BLaER1 (cell line): ENCODE data around the gene PCDHB9.
"Not testable (repeated sequence)": the region's sequence is repeated elsewhere in the genome, so short reads cannot be mapped to it uniquely, and the experiment has no call there.

Source experiments
- H3K27ac ChIP-seq: shearing (Covaris generic); formaldehyde crosslinking; 2 replicates; pipeline ENCODE4 v1.8.1; 2022
- H3K27me3 ChIP-seq: shearing (Covaris generic); formaldehyde crosslinking; 2 replicates; pipeline ENCODE4 v1.8.1; 2022
- H3K36me3 ChIP-seq: shearing (Covaris generic); formaldehyde crosslinking; 2 replicates; pipeline ENCODE4 v1.8.1; 2022
- H3K4me1 ChIP-seq: shearing (Covaris generic); formaldehyde crosslinking; 2 replicates; pipeline ENCODE4 v1.8.1; 2022
- H3K4me2 ChIP-seq: shearing (Covaris generic); formaldehyde crosslinking; 2 replicates; pipeline ENCODE4 v1.8.1; 2022
- H3K4me3 ChIP-seq: shearing (Covaris generic); formaldehyde crosslinking; 2 replicates; pipeline ENCODE4 v1.8.1; 2022
- H3K9ac ChIP-seq: shearing (Covaris generic); formaldehyde crosslinking; 2 replicates; pipeline ENCODE4 v1.8.1; 2022
- H3K9me3 ChIP-seq: shearing (Covaris generic); formaldehyde crosslinking; 2 replicates; pipeline ENCODE4 v1.8.1; 2022
- H4K20me1 ChIP-seq: shearing (Covaris generic); formaldehyde crosslinking; 2 replicates; pipeline ENCODE4 v1.8.1; 2022
- Cebpa-rat ChIP-seq: shearing (Covaris generic); IDR thresholded peaks from 2 replicates; pipeline ENCODE4 v1.8.1; 2022

Gene PCDHB9

GRCh38 chr5:141223112-141223783 lies 36.3 kb downstream of the PCDHB9 start, which contains the start of gene PCDHB14:
PCDHB14 (plus strand) TSS chr5:141223343; CDS start chr5:141223506, 163 bp downstream.
- H4K20me1 ChIP-seq, result no peaks in the 10 kb centered on the region
- H3K4me2 ChIP-seq, result peak within 1 kb of the TSS; percentile 75
- peak within 1 kb of the TSS; percentile 60 for H3K4me3 ChIP-seq
- no peak within 1 kb of the TSS; the same call in 1 of the 2 replicates for H3K27ac ChIP-seq
- H3K9ac ChIP-seq, result peak within 1 kb of the TSS; percentile 66
- no peak for TF ChIP-seq Cebpa-rat
- H3K27me3 ChIP-seq, result no peaks in the 10 kb centered on the region
- peaks cover 8% of the 10 kb centered on the region; the same call in 1 of the 2 replicates for H3K4me1 ChIP-seq
- peaks cover 42% of the 10 kb centered on the region for H3K9me3 ChIP-seq
- 0 out of 2 replicates have a peak, but pooled peaks cover 6% of the 10 kb centered on the region for H3K36me3 ChIP-seq

DNA sequence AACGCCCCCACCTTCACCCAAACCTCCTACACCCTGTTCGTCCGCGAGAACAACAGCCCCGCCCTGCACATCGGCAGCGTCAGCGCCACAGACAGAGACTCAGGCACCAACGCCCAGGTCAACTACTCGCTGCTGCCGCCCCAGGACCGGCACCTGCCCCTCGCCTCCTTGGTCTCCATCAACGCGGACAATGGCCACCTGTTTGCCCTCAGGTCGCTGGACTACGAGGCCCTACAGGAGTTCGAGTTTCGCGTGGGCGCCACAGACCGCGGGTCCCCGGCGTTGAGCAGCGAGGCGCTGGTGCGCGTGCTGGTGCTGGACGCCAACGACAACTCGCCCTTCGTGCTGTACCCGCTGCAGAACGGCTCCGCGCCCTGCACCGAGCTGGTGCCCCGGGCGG lies 37.9 kb downstream of the PCDHB9 start:
- H3K9me3 ChIP-seq, result peaks cover 32% of the 10 kb centered on the region
- not testable (repeated sequence) for H3K27ac ChIP-seq, H3K9ac ChIP-seq, H3K4me1 ChIP-seq, H4K20me1 ChIP-seq, H3K27me3 ChIP-seq, H3K4me3 ChIP-seq, H3K36me3 ChIP-seq, H3K4me2 ChIP-seq

DNA sequence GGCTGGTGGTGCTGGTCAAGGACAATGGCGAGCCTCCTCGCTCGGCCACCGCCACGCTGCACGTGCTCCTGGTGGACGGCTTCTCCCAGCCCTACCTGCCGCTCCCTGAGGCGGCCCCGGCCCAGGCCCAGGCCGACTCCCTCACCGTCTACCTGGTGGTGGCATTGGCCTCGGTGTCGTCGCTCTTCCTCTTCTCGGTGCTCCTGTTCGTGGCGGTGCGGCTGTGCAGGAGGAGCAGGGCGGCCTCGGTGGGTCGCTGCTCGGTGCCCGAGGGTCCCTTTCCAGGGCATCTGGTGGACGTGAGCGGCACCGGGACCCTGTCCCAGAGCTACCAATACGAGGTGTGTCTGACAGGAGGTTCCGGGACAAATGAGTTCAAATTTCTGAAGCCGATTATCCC lies 38.5 kb downstream of the PCDHB9 start:
- H3K9ac ChIP-seq, H3K27ac ChIP-seq: not testable (repeated sequence)
- H3K9me3 ChIP-seq, result peaks cover 36% of the 10 kb centered on the region

DNA sequence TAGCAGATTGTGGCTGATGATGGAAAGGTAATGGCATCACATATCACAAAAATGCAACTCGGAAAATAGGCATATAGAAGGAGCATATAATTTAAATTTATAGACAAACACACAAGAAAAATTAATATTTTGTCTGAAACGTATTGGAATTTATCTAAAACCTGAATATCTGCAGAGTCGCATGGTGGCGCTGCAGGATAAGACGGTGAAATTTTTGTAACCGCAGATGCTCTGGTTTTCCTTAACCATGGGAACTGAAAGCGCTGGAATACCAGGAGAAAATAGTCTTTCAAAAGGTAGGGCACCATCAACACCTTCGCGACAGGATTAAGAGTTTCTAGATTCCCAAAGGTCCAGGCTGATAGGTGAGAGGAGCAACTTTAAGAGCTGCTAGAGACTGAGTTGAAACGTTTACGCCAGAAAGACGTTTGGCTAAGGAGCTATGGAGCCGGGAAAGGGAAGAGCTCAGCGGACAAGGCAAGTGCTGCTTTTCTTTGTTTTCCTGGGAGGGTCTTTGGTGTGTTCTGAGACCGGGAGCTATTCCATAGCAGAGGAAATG lies 47.2 kb downstream of the PCDHB9 start:
- Histone ChIP-seq H3K27me3 (no peaks in the 10 kb centered on the region), H3K4me1 (no peaks in the 10 kb centered on the region), H3K27ac (no peak overlapping the region), H4K20me1 (no peaks in the 10 kb centered on the region), H3K36me3 (no peaks in the 10 kb centered on the region), H3K9me3 (peaks cover 75% of the 10 kb centered on the region), H3K4me3 (no peak overlapping the region), H3K9ac (no peak overlapping the region), H3K4me2 (no peak overlapping the region)
- TF ChIP-seq Cebpa-rat, result no peak

More for the DNA sequence above, 38.5 kb downstream of the PCDHB9 start:
- H4K20me1 ChIP-seq, H3K4me2 ChIP-seq, H3K27me3 ChIP-seq, H3K4me3 ChIP-seq, H3K36me3 ChIP-seq, H3K4me1 ChIP-seq: not testable (repeated sequence)

DNA sequence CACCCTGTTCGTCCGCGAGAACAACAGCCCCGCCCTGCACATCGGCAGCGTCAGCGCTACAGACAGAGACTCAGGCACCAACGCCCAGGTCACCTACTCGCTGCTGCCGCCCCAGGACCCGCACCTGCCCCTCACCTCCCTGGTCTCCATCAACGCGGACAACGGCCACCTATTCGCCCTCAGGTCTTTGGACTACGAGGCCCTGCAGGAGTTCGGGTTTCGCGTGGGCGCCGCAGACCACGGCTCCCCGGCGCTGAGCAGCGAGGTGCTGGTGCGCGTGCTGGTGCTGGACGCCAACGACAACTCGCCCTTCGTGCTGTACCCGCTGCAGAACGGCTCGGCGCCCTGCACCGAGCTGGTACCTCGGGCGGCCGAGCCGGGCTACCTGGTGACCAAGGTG lies 49.0 kb downstream of the PCDHB9 start:
- not testable (repeated sequence) for H3K27me3 ChIP-seq, H4K20me1 ChIP-seq, H3K4me2 ChIP-seq, H3K36me3 ChIP-seq, H3K27ac ChIP-seq, H3K4me3 ChIP-seq, H3K4me1 ChIP-seq, H3K9ac ChIP-seq
- peaks cover 83% of the 10 kb centered on the region for H3K9me3 ChIP-seq

DNA sequence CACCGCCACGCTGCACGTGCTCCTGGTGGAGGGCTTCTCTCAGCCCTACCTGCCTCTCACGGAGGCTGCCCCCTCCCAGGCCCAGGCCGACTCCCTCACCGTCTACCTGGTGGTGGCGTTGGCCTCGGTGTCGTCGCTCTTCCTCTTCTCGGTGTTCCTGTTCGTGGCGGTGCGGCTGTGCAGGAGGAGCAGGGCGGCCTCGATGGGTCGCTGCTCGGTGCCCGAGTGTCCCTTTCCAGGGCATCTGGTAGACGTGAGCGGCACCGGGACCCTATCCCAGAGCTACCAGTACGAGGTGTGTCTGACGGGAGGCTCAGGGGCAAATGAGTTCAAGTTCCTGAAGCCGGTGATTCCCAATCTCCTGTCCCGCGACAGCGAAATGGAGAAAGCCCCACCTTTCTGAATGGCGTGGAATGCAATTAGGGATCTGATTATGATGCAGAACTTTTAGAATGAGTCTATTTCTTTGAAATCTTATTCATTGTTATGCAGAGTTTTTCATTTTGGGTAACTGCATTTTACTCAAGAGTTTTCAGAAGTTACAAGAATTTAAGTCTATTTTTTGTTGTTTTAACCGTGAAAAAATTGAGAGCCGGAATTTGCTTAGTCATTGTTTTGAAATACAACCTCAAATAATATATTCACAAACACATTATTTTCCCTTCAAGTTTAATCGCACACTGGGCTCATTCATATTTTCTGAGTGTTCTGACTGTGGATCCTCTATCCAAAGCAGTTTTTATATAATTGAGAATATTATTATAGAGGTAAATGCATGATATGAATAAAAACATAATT lies 49.8 kb downstream of the PCDHB9 start:
- H3K4me3 ChIP-seq, result no peak overlapping the region
- TF ChIP-seq Cebpa-rat, result no peak

More for the DNA sequence above, 49.8 kb downstream of the PCDHB9 start:
- Histone ChIP-seq H3K9ac (no peak overlapping the region), H3K36me3 (no peaks in the 10 kb centered on the region), H3K4me2 (no peak overlapping the region), H3K27ac (no peak overlapping the region), H4K20me1 (no peaks in the 10 kb centered on the region), H3K27me3 (no peaks in the 10 kb centered on the region), H3K9me3 (peaks cover 87% of the 10 kb centered on the region), H3K4me1 (no peaks in the 10 kb centered on the region)
